Stomach smooth muscle (tissue), 2 donors: Measurements from ENCODE around the gene MAP10.
"Not testable (repeated sequence)": the region's sequence is repeated elsewhere in the genome, so short reads cannot be mapped to it uniquely, and the experiment has no call there.

Experiments
- H3K27ac ChIP-seq: one replicate; pipeline ENCODE4 v1.7.0; 2013; ENCODE audit warnings: mild to moderate bottlenecking, low read length, inconsistent platforms
- H3K27me3 ChIP-seq, 2 donors: one replicate each; pipeline ENCODE4 v1.7.0; 2013; ENCODE audit warnings: low read length in 2 of 2; ENCODE audit not compliant: insufficient read depth in 2 of 2, control insufficient read depth in 1 of 2
- H3K36me3 ChIP-seq, 2 donors: one replicate each; pipeline ENCODE4 v1.7.0; 2013; ENCODE audit warnings: low read length in 2 of 2; ENCODE audit not compliant: control insufficient read depth in 2 of 2, insufficient read depth in 2 of 2
- H3K4me1 ChIP-seq: one replicate; pipeline ENCODE4 v1.7.0; 2013; ENCODE audit warnings: low read length; ENCODE audit not compliant: control insufficient read depth, insufficient read depth
- H3K4me3 ChIP-seq, 2 donors: one replicate each; pipeline ENCODE4 v1.7.0; 2013; ENCODE audit warnings: low read length in 2 of 2
- H3K9ac ChIP-seq, 2 donors: one replicate each; pipeline ENCODE4 v1.7.0; 2013; ENCODE audit warnings: low read length in 2 of 2, mild to moderate bottlenecking in 1 of 2
- H3K9me3 ChIP-seq, 2 donors: one replicate each; pipeline ENCODE4 v1.7.0; 2013; ENCODE audit warnings: low read length in 2 of 2; ENCODE audit not compliant: control insufficient read depth in 2 of 2
- donor health status: healthy.
- donor health status: Pancreatic carcinoma.

The MAP10 gene

DNA sequence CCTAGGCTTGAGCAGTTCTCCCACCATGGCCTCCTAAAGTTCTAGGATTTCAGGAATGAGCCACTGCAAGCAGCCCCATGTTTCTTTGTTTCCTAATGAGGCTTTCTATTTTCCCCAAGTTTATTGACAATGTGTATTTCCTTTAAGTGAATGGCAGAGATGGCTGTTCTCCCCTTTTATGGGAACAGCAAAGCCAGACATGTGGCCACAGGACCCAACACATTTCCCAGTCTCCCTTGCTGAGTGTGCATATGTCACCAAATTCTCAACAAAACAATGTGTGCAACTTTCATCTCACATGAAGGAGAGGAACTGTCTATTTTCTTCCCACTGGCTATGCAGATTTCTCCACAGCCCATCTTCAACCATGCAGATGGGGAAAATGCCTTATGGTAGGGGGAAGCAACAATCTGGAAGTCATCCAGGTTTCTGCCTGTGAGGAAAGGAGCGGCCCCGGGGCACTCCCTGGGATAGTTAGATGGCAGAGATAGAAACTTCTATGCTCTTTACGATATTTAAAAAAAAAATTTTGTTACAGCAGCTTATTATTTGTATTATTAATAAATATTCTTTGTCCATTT, 28.6 kb upstream of the MAP10 start:
- Histone ChIP-seq H3K9ac (no peak overlapping the region), H3K4me1 (no peaks in the 10 kb centered on the region), H3K27me3 (no peaks in the 10 kb centered on the region), H3K36me3 (no peaks in the 10 kb centered on the region), H3K4me3 (no peak overlapping the region), H3K9me3 (no peaks in the 10 kb centered on the region), H3K27ac (no peak overlapping the region)

- Histone ChIP-seq H3K36me3 (no peaks in the 10 kb centered on the region), H3K9ac (no peak overlapping the region), H3K27me3 (no peaks in the 10 kb centered on the region), H3K4me1 (no peaks in the 10 kb centered on the region), H3K9me3 (no peaks in the 10 kb centered on the region), H3K27ac (no peak overlapping the region), H3K4me3 (no peak overlapping the region)
These were observed 24.9 kb upstream of the MAP10 start for GRCh38 chr1:232780354-232780753.

DNA sequence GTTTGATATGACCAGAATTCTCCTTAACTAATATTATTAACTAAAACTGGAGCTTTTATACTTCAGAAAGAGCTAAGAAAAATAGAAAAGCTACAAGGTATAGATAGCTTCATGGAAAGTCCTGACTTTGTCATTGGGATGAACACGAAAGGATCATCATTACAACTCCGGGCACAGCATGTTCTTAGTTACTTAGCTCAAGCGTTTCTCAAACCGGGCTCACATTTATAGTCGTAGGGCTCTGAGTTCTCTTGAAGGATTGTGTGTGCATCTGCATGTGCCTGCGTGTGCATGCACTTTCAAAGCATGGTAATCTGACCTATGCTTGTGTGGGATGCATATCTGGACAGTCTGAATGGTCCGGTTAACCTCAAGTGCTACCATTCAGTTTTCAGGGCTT, 20.4 kb upstream of the MAP10 start:
- H3K4me3 ChIP-seq: no peak overlapping the region
- no peaks in the 10 kb centered on the region for H3K4me1 ChIP-seq
- no peaks in the 10 kb centered on the region for H3K36me3 ChIP-seq
- no peak overlapping the region for H3K27ac ChIP-seq
- H3K9ac ChIP-seq: no peak overlapping the region
- H3K27me3 ChIP-seq: no peaks in the 10 kb centered on the region
- no peaks in the 10 kb centered on the region for H3K9me3 ChIP-seq

- H3K27ac ChIP-seq, H3K36me3 ChIP-seq, H3K27me3 ChIP-seq, H3K9ac ChIP-seq, H3K4me3 ChIP-seq, H3K9me3 ChIP-seq, H3K4me1 ChIP-seq: not testable (repeated sequence)
These were observed 19.6 kb upstream of the MAP10 start for GRCh38 chr1:232785630-232786029.

DNA sequence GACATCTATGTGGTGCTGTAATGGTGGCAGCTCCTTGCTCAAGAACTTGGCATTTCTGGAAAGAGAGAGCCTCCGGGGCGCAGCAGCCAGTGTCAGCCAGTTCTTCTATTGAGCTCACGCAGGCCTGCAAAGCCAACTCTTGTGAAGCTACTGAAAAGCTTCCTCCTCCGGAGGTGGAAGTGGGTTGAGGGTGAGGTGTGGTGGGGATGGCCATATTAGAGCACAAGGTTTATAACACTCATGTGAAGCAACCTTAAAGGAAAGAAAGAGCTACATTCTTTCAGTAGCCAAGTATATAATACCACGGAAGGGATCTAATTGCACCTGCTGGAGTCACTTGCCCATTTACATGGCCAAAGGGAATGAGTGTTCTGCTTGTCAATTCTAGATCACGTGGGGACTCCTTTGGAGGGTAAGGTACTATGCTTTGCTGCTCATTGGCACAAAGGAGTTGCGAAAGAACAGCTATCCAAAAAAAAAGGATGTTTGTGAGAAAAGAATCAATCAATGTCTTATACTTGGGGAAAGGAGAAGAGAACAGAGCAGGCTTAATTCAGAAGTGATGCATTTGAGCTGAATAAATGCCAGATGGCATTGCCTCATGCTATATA, 18.3 kb upstream of the MAP10 start:
- Histone ChIP-seq H3K4me1 (no peaks in the 10 kb centered on the region), H3K4me3 (no peak overlapping the region), H3K36me3 (no peaks in the 10 kb centered on the region)

DNA sequence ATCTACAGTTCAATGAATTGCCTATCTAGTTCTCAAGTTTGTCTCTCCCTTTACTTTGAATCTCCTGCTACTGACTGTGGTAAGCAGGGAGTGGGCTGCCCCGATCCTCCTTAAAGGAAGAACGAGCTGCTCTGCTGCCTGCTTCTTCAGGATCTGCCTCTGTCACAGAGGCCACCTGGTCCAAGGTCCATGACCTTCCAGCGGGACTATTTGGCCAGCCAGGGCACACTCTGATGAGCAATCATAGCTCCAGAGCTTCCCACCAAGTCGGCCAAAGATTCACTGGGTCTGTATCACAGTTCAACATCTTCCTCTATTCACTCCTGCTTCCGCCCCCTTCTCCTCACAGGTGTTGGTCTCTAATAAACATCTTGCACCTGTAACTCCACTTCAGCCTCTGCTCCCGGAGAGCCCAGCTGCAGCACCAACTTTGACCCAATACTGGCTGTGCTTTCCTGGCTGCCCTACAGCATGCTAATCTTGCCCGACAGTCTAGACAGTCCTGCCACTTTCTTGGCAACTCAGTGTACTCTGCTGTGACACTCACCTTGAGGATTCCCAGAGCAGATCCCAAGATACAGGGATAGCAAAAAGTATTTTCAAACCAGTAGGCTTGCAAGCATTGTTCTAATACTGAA, 16.9 kb upstream of the MAP10 start:
- H3K4me3 ChIP-seq: no peak overlapping the region
- no peak overlapping the region for H3K27ac ChIP-seq
- H3K9ac ChIP-seq: no peak overlapping the region
- H3K4me1 ChIP-seq: no peaks in the 10 kb centered on the region
- no peaks in the 10 kb centered on the region for H3K27me3 ChIP-seq
- H3K36me3 ChIP-seq: no peaks in the 10 kb centered on the region
- no peaks in the 10 kb centered on the region for H3K9me3 ChIP-seq

More for the DNA sequence above, 18.3 kb upstream of the MAP10 start:
- Histone ChIP-seq H3K9me3 (no peaks in the 10 kb centered on the region), H3K27ac (no peak overlapping the region), H3K27me3 (no peaks in the 10 kb centered on the region), H3K9ac (no peak overlapping the region)

GRCh38 chr1:232789651-232790050, 15.6 kb upstream of the MAP10 start:
- no peak overlapping the region for H3K4me3 ChIP-seq
- no peaks in the 10 kb centered on the region for H3K27me3 ChIP-seq
- no peaks in the 10 kb centered on the region for H3K4me1 ChIP-seq
- H3K9ac ChIP-seq: no peak overlapping the region
- no peaks in the 10 kb centered on the region for H3K9me3 ChIP-seq
- H3K36me3 ChIP-seq: no peaks in the 10 kb centered on the region
- no peak overlapping the region for H3K27ac ChIP-seq

- Histone ChIP-seq H3K27me3 (no peaks in the 10 kb centered on the region), H3K36me3 (no peaks in the 10 kb centered on the region), H3K27ac (no peak overlapping the region), H3K9ac (no peak overlapping the region), H3K9me3 (no peaks in the 10 kb centered on the region), H3K4me3 (no peak overlapping the region), H3K4me1 (no peaks in the 10 kb centered on the region)
These were observed 12.3 kb upstream of the MAP10 start for GRCh38 chr1:232792949-232793348.

DNA sequence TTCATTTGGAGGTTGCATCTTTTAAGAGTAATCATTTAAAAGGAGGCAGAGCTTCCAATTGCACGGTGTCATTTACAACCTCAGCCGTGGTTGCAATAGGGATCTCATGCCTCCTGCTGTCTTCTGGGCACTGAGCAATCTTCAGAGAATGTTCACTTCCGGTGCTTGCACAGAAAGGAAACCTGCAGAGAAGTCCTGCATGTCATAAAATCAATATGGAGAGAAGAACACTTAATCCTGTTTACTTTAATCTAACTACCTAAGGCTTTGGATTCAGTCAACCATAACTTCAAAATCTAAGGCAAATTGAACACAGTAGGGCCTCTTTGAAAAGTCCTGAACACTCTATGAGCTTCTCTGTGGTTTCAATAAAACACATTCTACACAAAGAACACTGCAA, 11.3 kb upstream of the MAP10 start:
- no peaks in the 10 kb centered on the region for H3K4me1 ChIP-seq
- H3K27me3 ChIP-seq: no peaks in the 10 kb centered on the region
- H3K9ac ChIP-seq: no peak overlapping the region
- H3K36me3 ChIP-seq: no peaks in the 10 kb centered on the region
- H3K27ac ChIP-seq: no peak overlapping the region
- H3K9me3 ChIP-seq: no peaks in the 10 kb centered on the region
- no peak overlapping the region for H3K4me3 ChIP-seq

DNA sequence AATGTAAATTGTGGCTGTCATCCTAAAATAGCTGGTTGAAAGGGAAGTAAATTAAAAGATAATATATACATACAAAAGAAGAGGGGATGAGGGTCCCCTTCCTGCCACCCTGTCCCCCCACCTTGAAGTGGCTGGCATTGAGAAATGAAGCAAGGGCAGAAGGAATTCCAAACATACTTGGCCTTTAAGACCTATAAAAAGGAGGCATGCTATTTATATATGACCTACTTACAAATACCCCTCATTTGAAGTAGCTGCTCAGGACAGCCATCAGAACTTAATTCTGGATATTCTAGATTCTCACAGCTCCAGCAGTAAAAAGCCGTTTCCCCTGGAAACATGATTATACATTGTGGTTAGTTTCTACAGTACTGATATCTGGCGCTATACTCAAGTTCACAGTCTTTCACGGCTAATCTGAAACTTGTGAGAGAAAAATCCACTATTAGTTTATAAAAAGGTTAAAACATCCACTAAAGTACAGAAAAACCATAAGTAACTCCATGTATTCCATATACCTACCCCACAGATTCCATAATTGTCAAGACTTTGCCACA, 9.6 kb upstream of the MAP10 start:
- Histone ChIP-seq H3K9me3 (no peaks in the 10 kb centered on the region), H3K9ac (no peak overlapping the region), H3K27me3 (no peaks in the 10 kb centered on the region), H3K27ac (no peak overlapping the region), H3K4me3 (no peak overlapping the region), H3K4me1 (no peaks in the 10 kb centered on the region), H3K36me3 (no peaks in the 10 kb centered on the region)
